ENCODE data around the gene LSS.

DNA sequence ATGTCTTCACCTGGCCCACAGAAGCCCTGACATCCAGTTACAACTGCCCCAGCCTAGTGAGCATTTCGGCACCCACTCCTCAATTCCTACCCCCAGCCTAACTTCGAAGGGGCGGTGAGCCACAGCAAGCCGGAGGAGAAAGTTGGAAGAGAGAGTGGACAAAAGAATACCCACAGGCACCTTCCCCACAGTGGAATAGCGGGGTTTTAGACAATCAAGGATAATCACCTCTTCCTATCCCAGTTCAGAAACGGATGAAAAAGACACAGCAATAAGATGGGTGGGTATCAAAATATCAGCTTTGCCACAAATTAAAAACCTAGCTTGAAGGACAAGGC, 1.3 kb upstream of the LSS start:
- TF ChIP-seq, protein P1, sequence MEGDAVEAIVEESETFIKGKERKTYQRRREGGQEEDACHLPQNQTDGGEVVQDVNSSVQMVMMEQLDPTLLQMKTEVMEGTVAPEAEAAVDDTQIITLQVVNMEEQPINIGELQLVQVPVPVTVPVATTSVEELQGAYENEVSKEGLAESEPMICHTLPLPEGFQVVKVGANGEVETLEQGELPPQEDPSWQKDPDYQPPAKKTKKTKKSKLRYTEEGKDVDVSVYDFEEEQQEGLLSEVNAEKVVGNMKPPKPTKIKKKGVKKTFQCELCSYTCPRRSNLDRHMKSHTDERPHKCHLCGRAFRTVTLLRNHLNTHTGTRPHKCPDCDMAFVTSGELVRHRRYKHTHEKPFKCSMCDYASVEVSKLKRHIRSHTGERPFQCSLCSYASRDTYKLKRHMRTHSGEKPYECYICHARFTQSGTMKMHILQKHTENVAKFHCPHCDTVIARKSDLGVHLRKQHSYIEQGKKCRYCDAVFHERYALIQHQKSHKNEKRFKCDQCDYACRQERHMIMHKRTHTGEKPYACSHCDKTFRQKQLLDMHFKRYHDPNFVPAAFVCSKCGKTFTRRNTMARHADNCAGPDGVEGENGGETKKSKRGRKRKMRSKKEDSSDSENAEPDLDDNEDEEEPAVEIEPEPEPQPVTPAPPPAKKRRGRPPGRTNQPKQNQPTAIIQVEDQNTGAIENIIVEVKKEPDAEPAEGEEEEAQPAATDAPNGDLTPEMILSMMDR (IDR thresholded peaks at IDR 0.05) = no peak
- no peak for TF ChIP-seq POLR2A (IDR thresholded peaks at IDR 0.05)

Data from Peyer's patch (tissue), 4 donors.